GM19240 (cell line): ENCODE measurements around the gene BUB1B.

ENCODE experiments used
- DNase-seq: peaks from one replicate; pipeline ENCODE4 v3.0.0; 2011; ENCODE audit warnings: low spot score; ENCODE audit not compliant: insufficient read length

The BUB1B gene

DNA sequence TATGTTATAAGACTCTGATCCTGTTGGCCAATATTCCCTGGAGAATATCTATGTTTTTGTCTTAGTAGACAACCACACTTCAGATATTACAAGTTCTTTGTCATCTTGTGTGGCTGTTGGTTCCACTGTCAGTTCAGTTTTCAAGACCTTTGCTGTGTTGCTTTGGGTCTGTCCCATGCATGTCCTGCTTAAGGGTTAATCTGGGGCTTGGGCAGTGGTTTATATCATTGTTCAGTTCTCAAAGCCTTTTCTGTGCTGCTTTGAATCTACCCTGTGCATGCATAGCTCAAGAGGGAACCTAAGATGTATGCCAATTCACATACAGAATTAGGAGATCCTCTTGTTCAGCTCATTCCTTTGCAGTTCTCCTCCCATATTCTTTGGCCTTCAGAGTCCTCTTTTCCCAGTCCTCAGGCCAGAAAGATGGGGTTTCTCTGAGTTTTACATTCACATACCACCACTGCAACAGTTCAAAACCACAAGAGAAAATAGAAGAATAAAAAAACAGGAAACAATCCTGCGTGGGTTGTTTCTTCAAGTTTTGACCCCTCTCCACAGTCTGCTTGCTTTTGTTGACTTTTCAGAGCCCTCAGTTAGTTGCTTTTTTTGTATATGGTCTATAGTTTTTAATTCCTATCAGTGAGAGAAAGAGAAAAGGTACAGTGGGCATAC is 21.6 kb downstream of the BUB1B start:
- no peak for DNase-seq

GRCh38 chr15:40183636-40184463 is 23.0 kb downstream of the BUB1B start:
- DNase-seq, result no peak

GRCh38 chr15:40190591-40190990 is 29.7 kb downstream of the BUB1B start:
- no peak for DNase-seq

- no peak for DNase-seq
Measured at GRCh38 chr15:40192942-40193341, 32.1 kb downstream of the BUB1B start.

DNA sequence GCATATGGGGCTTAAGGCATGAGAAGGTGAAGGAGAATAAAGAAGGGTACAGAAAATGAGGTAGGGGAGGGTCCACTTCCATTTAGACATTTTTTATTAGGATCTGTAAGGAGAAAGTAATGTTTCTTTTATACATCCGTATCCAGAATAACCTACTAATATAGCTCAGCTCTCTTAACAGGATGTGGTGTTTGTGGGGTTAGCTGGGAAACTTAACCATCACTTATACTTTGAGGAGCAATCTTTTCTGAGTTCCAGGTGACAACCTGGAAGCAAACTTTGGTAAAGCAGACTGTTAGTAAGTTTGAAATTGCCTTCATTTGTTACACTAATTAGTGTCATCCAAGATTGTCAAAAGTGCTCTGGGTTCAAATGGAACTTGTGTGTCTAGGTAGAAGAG is 36.6 kb downstream of the BUB1B start:
- DNase-seq, result no peak

DNA sequence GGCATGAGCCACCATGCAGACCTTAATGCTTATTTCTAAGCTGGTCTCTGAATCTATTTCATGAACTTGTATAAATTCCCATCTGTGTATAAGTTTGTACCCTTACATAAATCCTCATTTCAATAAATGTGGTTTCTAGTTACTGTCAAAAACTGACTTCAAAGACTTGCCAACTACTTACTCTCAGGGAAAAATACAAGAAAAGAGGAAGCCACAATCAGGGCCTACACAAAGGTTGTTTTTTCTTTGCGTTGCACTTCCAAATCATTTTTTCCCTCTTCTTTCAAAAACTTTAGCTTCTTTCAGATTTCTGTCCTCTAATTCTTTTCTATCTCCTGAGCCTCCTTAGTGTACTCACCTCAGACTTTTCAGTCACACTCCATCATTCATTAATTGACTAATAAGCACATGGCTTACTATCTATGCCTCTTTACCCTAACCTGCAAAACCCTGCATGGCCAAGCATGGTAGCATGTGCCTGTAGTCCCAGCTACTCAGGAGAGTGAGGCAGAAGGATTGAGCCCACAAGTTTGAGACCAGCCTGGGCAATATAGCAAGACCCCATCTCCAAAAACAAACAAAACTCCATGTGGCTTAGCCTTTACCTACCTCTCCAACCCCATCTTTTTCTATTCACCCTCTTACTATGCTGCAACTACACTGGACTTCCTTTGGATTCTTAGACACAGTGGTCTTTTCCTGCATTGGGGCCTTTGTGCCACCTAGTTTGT is 37.7 kb downstream of the BUB1B start:
- DNase-seq, result no peak

DNA sequence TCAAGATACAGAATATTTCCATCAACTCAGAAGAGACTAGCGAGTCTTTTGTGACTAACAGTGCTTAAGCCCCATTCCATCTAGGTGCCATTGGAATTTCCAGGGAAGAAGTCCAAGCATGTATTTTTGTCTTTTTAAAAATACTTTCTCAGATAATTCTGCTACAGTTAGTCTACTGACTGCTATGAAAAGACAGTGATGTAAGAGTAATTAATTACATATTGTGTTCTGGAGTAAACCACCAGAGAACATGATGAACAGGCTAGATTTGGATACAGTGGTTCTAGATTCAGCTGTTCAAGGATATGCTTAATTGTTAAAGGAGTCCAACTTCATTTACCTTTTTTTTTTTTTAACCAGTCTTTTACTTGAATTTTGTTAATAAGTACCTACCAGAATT is 43.2 kb downstream of the BUB1B start:
- no peak for DNase-seq

DNA sequence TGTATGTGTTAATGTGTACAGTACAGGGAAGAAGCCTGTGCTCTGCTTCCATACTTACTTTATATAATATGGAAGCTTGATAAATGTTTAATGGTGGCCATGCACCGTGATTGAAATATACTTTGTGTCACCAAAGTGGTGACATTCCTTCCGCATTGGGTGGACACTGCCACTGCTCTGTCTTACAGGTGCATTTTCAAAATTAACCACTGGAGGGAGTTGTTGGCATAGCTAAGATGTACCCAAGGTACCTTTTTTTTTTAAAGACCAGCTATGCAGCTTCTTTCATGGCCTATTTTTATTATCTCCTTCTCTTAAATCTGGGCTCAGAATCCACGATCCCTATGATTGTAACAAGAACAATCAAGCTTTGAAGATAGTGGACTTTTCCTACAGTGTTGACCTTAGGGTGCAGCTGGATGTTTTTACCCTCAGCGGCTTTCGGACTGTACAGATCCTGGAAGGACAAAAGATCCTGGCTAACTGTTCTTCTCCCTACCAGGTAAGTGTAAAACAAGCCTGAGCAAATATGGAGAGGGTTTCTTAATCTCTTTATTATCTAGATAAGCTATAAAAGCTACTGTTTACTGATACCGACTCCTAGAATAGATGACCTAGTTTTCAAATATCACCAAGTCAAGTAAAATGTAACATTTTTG is 56.4 kb downstream of the BUB1B start:
- DNase-seq, result no peak

GRCh38 chr15:40219801-40220200 is 58.9 kb downstream of the BUB1B start:
- no peak for DNase-seq

DNA sequence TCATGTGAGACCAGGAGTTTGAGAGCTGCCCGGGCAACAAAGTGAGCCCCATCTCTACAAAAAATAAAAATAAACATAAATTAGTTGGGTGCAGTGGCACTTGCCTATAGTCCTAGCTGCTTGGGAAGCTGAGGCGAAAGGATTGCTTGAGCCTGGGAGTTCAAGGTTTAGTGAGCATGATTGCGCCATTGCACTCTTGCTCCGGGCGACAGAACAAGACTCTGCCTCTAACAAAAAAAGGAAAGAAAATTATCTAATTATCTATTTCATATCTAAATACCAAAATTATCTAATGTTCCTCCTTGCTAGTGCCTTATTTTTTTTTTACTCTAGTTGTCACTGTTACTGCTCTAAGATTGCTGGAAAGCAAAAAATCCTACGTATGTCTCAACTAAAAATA is 61.3 kb downstream of the BUB1B start:
- no peak for DNase-seq

DNA sequence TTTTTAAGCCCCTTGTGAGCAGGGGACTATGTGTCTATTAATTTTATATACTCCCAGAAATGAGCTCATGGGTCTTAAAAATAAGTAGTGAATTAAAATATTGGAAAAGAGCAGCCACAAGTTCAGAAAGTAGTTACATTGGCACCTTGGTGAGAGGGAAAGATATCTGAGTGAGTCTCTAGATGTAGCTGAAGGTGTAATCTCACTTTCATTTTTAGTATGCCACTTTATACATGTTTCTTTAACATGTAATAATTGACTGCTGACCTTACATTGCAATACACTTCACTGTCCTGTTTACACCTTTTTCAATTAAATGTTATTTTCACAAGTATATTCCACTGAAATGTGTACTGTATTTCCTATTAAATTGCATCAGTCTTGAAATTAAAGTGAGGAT is 65.9 kb downstream of the BUB1B start:
- no peak for DNase-seq

- no peak for DNase-seq
Measured at GRCh38 chr15:40229316-40229715, 68.4 kb downstream of the BUB1B start.

- DNase-seq, result no peak
Measured at GRCh38 chr15:40229956-40230355, 69.1 kb downstream of the BUB1B start.

DNA sequence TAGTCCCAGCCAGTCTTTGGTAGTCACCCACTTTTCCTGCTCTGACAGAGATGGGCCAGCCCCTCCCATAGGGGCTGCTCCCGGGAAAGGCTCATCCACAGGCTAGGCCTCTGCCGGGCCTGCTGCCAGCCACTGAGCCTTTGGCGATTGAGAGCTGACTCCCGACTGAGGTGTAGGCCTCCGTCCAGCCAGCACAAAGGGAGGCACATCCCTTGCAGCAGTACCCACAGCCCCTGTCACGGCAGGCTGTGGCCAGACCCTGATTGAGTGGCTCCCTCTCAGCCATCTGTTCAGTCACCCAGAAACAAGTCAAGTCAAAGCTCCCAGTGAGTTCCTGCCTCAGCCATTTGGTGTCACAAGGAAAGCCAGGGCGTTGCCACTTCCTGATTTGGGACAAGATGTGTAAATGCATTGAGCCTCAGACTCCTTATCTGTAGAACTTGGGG is 71.8 kb downstream of the BUB1B start:
- no peak for DNase-seq

GRCh38 chr15:40233727-40234577 is 73.1 kb downstream of the BUB1B start:
- no peak for DNase-seq

DNA sequence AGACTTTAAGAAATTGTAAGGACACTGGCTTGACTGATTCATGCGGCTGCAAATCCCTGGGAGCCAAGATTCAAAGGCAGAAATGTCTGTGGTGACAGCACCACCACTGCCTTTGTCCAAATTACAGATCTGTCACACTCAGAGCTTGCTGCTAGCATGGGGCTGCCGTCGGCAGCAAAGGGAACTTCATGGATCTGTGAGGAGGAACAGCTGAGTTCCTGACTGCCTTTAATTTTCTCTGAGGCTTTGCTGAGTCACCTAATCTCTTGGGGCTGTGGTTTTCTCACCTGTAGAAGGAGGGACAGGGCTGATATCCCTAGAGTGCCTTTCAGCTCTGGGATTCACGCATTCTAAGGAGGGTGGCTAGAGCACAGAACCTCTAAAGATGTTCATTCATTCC is 73.9 kb downstream of the BUB1B start:
- no peak for DNase-seq

GRCh38 chr15:40235201-40235885 is 74.5 kb downstream of the BUB1B start:
- no peak for DNase-seq

DNA sequence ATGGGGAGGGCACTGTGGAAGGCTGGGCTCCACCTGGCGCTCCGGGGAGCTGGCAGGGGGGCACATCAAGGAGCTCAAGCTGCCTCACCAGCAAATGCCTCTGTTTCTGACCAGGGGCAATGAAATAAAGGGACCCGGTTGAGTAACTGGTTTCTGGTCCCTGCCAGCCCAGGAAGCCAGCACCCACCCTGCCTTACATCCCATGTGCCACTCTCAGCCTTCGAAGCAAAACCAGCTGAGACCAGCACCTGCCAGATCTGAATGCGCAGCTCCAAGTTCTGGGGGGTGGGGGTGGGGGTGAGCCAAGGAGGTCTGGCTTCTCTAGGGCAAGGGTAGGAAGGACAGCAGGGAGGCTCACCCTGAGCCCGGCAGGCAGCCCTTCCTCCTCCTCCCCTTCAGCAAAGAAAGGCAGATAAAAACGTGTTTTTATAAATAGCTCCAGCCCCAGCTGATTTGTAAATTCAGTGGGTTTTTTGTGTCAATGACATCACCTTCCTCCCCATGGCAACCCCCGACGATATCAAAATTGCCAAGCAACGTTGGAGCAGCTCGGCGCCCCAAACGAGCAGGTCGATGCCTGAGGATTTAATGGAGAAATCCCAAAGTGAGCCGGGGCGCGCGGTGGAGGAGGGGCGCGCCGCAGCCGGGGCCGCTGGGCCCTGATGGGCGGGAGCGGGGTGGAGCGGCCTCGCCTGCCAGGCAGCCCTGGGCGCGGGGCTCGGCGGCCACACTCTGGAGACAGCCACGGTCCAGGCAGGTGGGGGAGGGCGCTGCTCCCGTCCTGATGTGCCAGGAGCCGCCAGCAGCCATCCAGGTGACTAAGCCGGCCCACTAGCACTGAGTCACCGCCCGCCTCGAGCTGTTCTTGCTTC is 77.9 kb downstream of the BUB1B start, which contains the start of gene PAK6:
TSS of gene PAK6 (plus strand) at position 532 of the 872 bp plus-strand sequence. CDS start 25,723 bp downstream, outside the sequence.
- no peak for DNase-seq

GRCh38 chr15:40239404-40239692 is 78.5 kb downstream of the BUB1B start:
- no peak for DNase-seq
